H9 (cell line): Measurements from ENCODE around the gene CCDC141. TPM values are rescaled to one million over a fixed set of nuclear protein-coding genes. Genes with fewer than 3 reads are reported as not detected.

Experiments used
- DNase-seq: peaks from one replicate; pipeline ENCODE4 v3.0.0-alpha.2; 2017
- H2AFZ ChIP-seq: one replicate; pipeline ENCODE4 v1.6.1; 2013; ENCODE audit warnings: mild to moderate bottlenecking, low read length, control low read depth, moderate library complexity
- H2AK5ac ChIP-seq: 2 replicates; pipeline ENCODE4 v1.6.1; 2013; ENCODE audit warnings: low read length, control low read depth, mixed read lengths; ENCODE audit not compliant: insufficient read length
- H2BK120ac ChIP-seq: one replicate; pipeline ENCODE4 v1.6.1; 2013; ENCODE audit warnings: low read depth, mild to moderate bottlenecking, low read length, control low read depth, inconsistent platforms; ENCODE audit not compliant: poor library complexity, severe bottlenecking
- H2BK12ac ChIP-seq: 2 replicates; pipeline ENCODE4 v1.6.1; 2013; ENCODE audit warnings: low read length, control low read depth, mixed read lengths, low read depth; ENCODE audit not compliant: insufficient read length
- H2BK15ac ChIP-seq: 2 replicates; pipeline ENCODE4 v1.6.1; 2013; ENCODE audit warnings: low read depth, low read length, control low read depth
- H2BK20ac ChIP-seq: one replicate; pipeline ENCODE4 v1.6.1; 2013; ENCODE audit warnings: low read depth, mild to moderate bottlenecking, low read length, control low read depth, inconsistent platforms; ENCODE audit not compliant: poor library complexity, severe bottlenecking
- H2BK5ac ChIP-seq: 2 replicates; pipeline ENCODE4 v1.6.1; 2013; ENCODE audit warnings: low read length, control low read depth, mixed read lengths; ENCODE audit not compliant: insufficient read length
- H3K14ac ChIP-seq: 2 replicates; pipeline ENCODE4 v1.6.1; 2013; ENCODE audit warnings: low read length, control low read depth; ENCODE audit not compliant: insufficient read depth
- H3K18ac ChIP-seq: 2 replicates; pipeline ENCODE4 v1.6.1; 2013; ENCODE audit warnings: low read depth, mild to moderate bottlenecking, mixed read lengths, low read length, control low read depth; ENCODE audit not compliant: insufficient read length
- H3K23ac ChIP-seq: 2 replicates; pipeline ENCODE4 v1.6.1; 2013; ENCODE audit warnings: low read length, control low read depth, mixed read lengths, low read depth; ENCODE audit not compliant: insufficient read length
- H3K23me2 ChIP-seq: 2 replicates; pipeline ENCODE4 v1.6.1; 2013; ENCODE audit warnings: low read depth, mild to moderate bottlenecking, mixed read lengths, low read length, control low read depth; ENCODE audit not compliant: insufficient read length, poor library complexity, severe bottlenecking
- H3K27ac ChIP-seq: 2 replicates; pipeline ENCODE4 v1.5.1; 2013; ENCODE audit warnings: low read length, control low read depth, mixed read lengths, low read depth; ENCODE audit not compliant: insufficient read length
- H3K27me3 ChIP-seq: 2 replicates; pipeline ENCODE4 v1.6.1; 2013; ENCODE audit warnings: low read length, control low read depth, inconsistent platforms; ENCODE audit not compliant: insufficient read depth
- H3K4ac ChIP-seq: 2 replicates; pipeline ENCODE4 v1.6.1; 2013; ENCODE audit warnings: low read depth, mild to moderate bottlenecking, control low read depth, inconsistent platforms, low read length, moderate library complexity
- H3K4me1 ChIP-seq: 2 replicates; pipeline ENCODE4 v1.6.1; 2013; ENCODE audit warnings: low read length, control low read depth, inconsistent platforms; ENCODE audit not compliant: insufficient read depth
- H3K4me2 ChIP-seq: 2 replicates; pipeline ENCODE4 v1.6.1; 2013; ENCODE audit warnings: low read length, control low read depth, mixed read lengths; ENCODE audit not compliant: insufficient read length, insufficient read depth
- H3K56ac ChIP-seq: 2 replicates; pipeline ENCODE4 v1.6.1; 2013; ENCODE audit warnings: low read depth, mild to moderate bottlenecking, mixed read lengths, low read length, control low read depth; ENCODE audit not compliant: insufficient read length
- H3K79me1 ChIP-seq: 2 replicates; pipeline ENCODE4 v1.6.1; 2013; ENCODE audit warnings: low read depth, mild to moderate bottlenecking, moderate library complexity, low read length, control low read depth, inconsistent platforms; ENCODE audit not compliant: insufficient read depth, poor library complexity, severe bottlenecking
- H3K79me2 ChIP-seq: 2 replicates; pipeline ENCODE4 v1.6.1; 2013; ENCODE audit warnings: low read length, control low read depth, inconsistent platforms; ENCODE audit not compliant: insufficient read depth
- H3K9ac ChIP-seq: 2 replicates; pipeline ENCODE4 v1.6.1; 2013; ENCODE audit warnings: low read length, control low read depth, mixed read lengths; ENCODE audit not compliant: insufficient read length; ENCODE audit errors: extremely low read depth
- H3K9me3 ChIP-seq: one replicate; pipeline ENCODE4 v1.6.1; 2013; ENCODE audit warnings: low read depth, low read length, inconsistent platforms; ENCODE audit not compliant: control insufficient read depth
- H3T11ph ChIP-seq: one replicate; pipeline ENCODE4 v1.6.1; 2013; ENCODE audit warnings: mild to moderate bottlenecking, low read length, control low read depth, inconsistent platforms
- H4K20me1 ChIP-seq: one replicate; pipeline ENCODE4 v1.6.1; 2013; ENCODE audit not compliant: control insufficient read depth, insufficient read length, insufficient read depth
- H4K5ac ChIP-seq: 2 replicates; pipeline ENCODE4 v1.6.1; 2013; ENCODE audit warnings: low read depth, mild to moderate bottlenecking, mixed read lengths, low read length, control low read depth; ENCODE audit not compliant: insufficient read length
- H4K8ac ChIP-seq: replicated peaks from 2 replicates; pipeline ENCODE4 v1.6.1; 2013; ENCODE audit warnings: low read length, control low read depth, mixed read lengths, low read depth; ENCODE audit not compliant: insufficient read length
- H4K91ac ChIP-seq: 2 replicates; pipeline ENCODE4 v1.6.1; 2013; ENCODE audit warnings: low read depth, mild to moderate bottlenecking, moderate library complexity, mixed read lengths, low read length, control low read depth; ENCODE audit not compliant: insufficient read length
- H3K27ac Mint-ChIP-seq, 3 experiments: 2 replicates in 2 of 3; 3 replicates in 1 of 3; pipeline ENCODE4 v1.8.0; 2020 to 2021; ENCODE audit warnings: mixed read lengths in 3 of 3, mild to moderate bottlenecking in 1 of 3, moderate library complexity in 1 of 3
- H3K27me3 Mint-ChIP-seq: 2 replicates; pipeline ENCODE4 v1.8.0; 2021; ENCODE audit warnings: low read depth, mild to moderate bottlenecking, moderate library complexity, mixed read lengths
- H3K36me3 Mint-ChIP-seq, 3 experiments: 2 replicates in 2 of 3; 3 replicates in 1 of 3; pipeline ENCODE4 v1.8.0; 2020 to 2021; ENCODE audit warnings: low read depth in 3 of 3, mixed read lengths in 3 of 3; ENCODE audit not compliant: insufficient read depth in 1 of 3
- H3K4me1 Mint-ChIP-seq, 2 experiments: 2 replicates each; pipeline ENCODE4 v1.8.0; 2020; ENCODE audit warnings: mixed read lengths in 2 of 2
- H3K4me3 Mint-ChIP-seq, 2 experiments: 2 replicates in 1 of 2; 3 replicates in 1 of 2; pipeline ENCODE4 v1.8.0; 2020 to 2021; ENCODE audit warnings: mild to moderate bottlenecking in 2 of 2, mixed read lengths in 2 of 2, moderate library complexity in 1 of 2
- H3K9me3 Mint-ChIP-seq, 2 experiments: 2 replicates in 1 of 2; 3 replicates in 1 of 2; pipeline ENCODE4 v1.8.0; 2020; ENCODE audit warnings: mild to moderate bottlenecking in 2 of 2, mixed read lengths in 2 of 2, moderate library complexity in 1 of 2
- WGBS: extraction: QIAGEN DNeasy Blood & Tissue Kit; methylation state at CpG from one replicate; pipeline ENCODE4 v1.1.7; 2013; ENCODE audit warnings: missing lambda C conversion rate, low lambda C conversion rate, mixed read lengths; ENCODE audit not compliant: insufficient read length; ENCODE audit errors: extremely low coverage; 5-methylcytosine and 5-hydroxymethylcytosine counted together
- total RNA-seq: library from RNA; stranded (reverse); gene quantifications from 2 replicates; pipeline ENCODE4 v1.2.1, GENCODE V29; 2021
- TF ChIP-seq, protein P1 (sequence below): fragments of 200-600 bp; sonication (generic); conservative IDR thresholded peaks from 3 replicates; pipeline ENCODE4 v1.8.0; 2021; ENCODE audit warnings: antibody characterized with exemption, mild to moderate bottlenecking

The CCDC141 gene
- total RNA-seq, 1 experiment from 2014 or later = 1.0 TPM

DNA sequence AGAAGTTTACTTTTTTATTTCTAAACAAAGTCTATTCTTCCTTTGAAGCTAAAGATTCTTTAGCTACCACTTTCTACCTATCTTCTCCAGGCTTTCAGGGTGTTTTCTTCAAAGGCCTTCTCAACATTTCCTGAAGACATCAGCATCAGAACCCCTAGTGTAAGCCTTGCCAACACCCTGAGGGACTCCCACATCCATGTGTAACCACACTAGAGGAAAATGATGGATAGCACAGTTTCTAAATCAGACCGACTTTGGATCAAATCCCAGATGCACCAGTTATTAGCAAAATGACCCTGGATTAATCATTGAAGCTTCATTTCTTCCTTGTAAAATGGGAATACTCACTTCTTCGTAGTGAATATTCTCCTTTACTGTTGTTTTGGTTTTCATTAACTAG is 238.0 kb downstream of the CCDC141 start:
- H3K23me2 ChIP-seq = no peaks in the 10 kb centered on the region
- no peak overlapping the region for H4K91ac ChIP-seq
- H3K9ac ChIP-seq = no peak overlapping the region
- no peak overlapping the region for H3K23ac ChIP-seq
- H2BK20ac ChIP-seq = no peak overlapping the region
- H3K27ac Mint-ChIP-seq = no peak overlapping the region; a peak in 1 of 7 replicates
- no peaks in the 10 kb centered on the region for H3K9me3 Mint-ChIP-seq
- H3K27ac ChIP-seq = no peak overlapping the region
- TF ChIP-seq, protein P1, sequence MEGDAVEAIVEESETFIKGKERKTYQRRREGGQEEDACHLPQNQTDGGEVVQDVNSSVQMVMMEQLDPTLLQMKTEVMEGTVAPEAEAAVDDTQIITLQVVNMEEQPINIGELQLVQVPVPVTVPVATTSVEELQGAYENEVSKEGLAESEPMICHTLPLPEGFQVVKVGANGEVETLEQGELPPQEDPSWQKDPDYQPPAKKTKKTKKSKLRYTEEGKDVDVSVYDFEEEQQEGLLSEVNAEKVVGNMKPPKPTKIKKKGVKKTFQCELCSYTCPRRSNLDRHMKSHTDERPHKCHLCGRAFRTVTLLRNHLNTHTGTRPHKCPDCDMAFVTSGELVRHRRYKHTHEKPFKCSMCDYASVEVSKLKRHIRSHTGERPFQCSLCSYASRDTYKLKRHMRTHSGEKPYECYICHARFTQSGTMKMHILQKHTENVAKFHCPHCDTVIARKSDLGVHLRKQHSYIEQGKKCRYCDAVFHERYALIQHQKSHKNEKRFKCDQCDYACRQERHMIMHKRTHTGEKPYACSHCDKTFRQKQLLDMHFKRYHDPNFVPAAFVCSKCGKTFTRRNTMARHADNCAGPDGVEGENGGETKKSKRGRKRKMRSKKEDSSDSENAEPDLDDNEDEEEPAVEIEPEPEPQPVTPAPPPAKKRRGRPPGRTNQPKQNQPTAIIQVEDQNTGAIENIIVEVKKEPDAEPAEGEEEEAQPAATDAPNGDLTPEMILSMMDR = no peak
- H4K8ac ChIP-seq = no peak overlapping the region
- H3K18ac ChIP-seq = no peak overlapping the region
- H3T11ph ChIP-seq = no peak overlapping the region
- no peak for DNase-seq
- H3K27me3 ChIP-seq = no peaks in the 10 kb centered on the region
- H4K20me1 ChIP-seq = no peaks in the 10 kb centered on the region
- no peaks in the 10 kb centered on the region for H3K27me3 Mint-ChIP-seq
- H3K79me2 ChIP-seq = no peaks in the 10 kb centered on the region
- H3K79me1 ChIP-seq = no peaks in the 10 kb centered on the region
- H2AK5ac ChIP-seq = no peak overlapping the region
- H3K36me3 Mint-ChIP-seq = no peaks in the 10 kb centered on the region
- no peak overlapping the region for H2AFZ ChIP-seq
- no peak overlapping the region for H2BK15ac ChIP-seq
- WGBS = no CpG with 5 or more reads among the region's 2 CpGs
- no peak overlapping the region for H2BK5ac ChIP-seq
- H3K4ac ChIP-seq = no peak overlapping the region
- no peak overlapping the region for H2BK120ac ChIP-seq
- H3K56ac ChIP-seq = no peak overlapping the region
- H3K4me1 Mint-ChIP-seq = no peaks in the 10 kb centered on the region
- H3K4me1 ChIP-seq = no peaks in the 10 kb centered on the region
- no peak overlapping the region for H3K14ac ChIP-seq
- no peak overlapping the region for H3K4me3 Mint-ChIP-seq
- H2BK12ac ChIP-seq = no peak overlapping the region
- no peak overlapping the region for H4K5ac ChIP-seq
- no peaks in the 10 kb centered on the region for H3K9me3 ChIP-seq
- H3K4me2 ChIP-seq = no peak overlapping the region
